HuH-7.5 (cell line): ENCODE data around the gene ZNF217.
"Not testable (repeated sequence)": the region's sequence is repeated elsewhere in the genome, so short reads cannot be mapped to it uniquely, and the experiment has no call there.

Experiments
- DNase-seq: peaks from one replicate; pipeline ENCODE4 v3.0.0; 2011; ENCODE audit warnings: low spot score

Gene ZNF217

GRCh38 chr20:53583660-53584549 lies 9.7 kb downstream of the ZNF217 start:
- not testable (repeated sequence) for DNase-seq

- DNase-seq: no peak
These were observed 10.9 kb downstream of the ZNF217 start for GRCh38 chr20:53582574-53583351.

GRCh38 chr20:53582251-53582570 lies 11.4 kb downstream of the ZNF217 start:
- DNase-seq: no peak

GRCh38 chr20:53581444-53582250 lies 12.0 kb downstream of the ZNF217 start:
- no peak for DNase-seq

- no peak for DNase-seq
These were observed 13.1 kb downstream of the ZNF217 start for GRCh38 chr20:53580376-53581111.

- DNase-seq: peak; percentile 64
These were observed 13.9 kb downstream of the ZNF217 start for GRCh38 chr20:53579581-53580375.

- no peak for DNase-seq
These were observed 14.4 kb downstream of the ZNF217 start for GRCh38 chr20:53579266-53579580.

GRCh38 chr20:53578492-53579222 lies 15.0 kb downstream of the ZNF217 start:
- peak; percentile 99 for DNase-seq

GRCh38 chr20:53576586-53577318 lies 16.9 kb downstream of the ZNF217 start:
- no peak for DNase-seq

GRCh38 chr20:53576195-53576580 lies 17.5 kb downstream of the ZNF217 start:
- DNase-seq: no peak

- DNase-seq: no peak
These were observed 18.0 kb downstream of the ZNF217 start for GRCh38 chr20:53575481-53576194.

GRCh38 chr20:53574819-53575218 lies 18.8 kb downstream of the ZNF217 start:
- DNase-seq: no peak

GRCh38 chr20:53574259-53574789 lies 19.3 kb downstream of the ZNF217 start:
- no peak for DNase-seq

GRCh38 chr20:53571555-53572286 lies 21.9 kb downstream of the ZNF217 start:
- DNase-seq: no peak

GRCh38 chr20:53570446-53571276 lies 23.0 kb downstream of the ZNF217 start:
- no peak for DNase-seq

- DNase-seq: no peak
These were observed 23.9 kb downstream of the ZNF217 start for GRCh38 chr20:53569606-53570307.
